Retinal pigment epithelial cell (primary cell): ENCODE results near the gene TBL3.

Experiments
- DNase-seq: peaks from one replicate; pipeline ENCODE4 v3.0.0-alpha.2; 2010; ENCODE audit warnings: low read depth
- H3K4me3 ChIP-seq: 2 replicates; pipeline ENCODE4 v1.5.1; 2011; ENCODE audit warnings: mild to moderate bottlenecking, low read length, control low read depth, moderate library complexity
- CTCF ChIP-seq: conservative IDR thresholded peaks from 2 replicates; pipeline ENCODE4 v1.5.1; 2011; ENCODE audit warnings: low read depth, low read length, control low read depth, inconsistent platforms

Gene TBL3

GRCh38 chr16:1991948-1992703 is 20.3 kb downstream of the TBL3 start:
- H3K4me3 ChIP-seq = no peak overlapping the region
- no peak for TF ChIP-seq CTCF
- peak; percentile 52 for DNase-seq

- H3K4me3 ChIP-seq = no peak overlapping the region
- DNase-seq = no peak
- no peak for TF ChIP-seq CTCF
Measured at GRCh38 chr16:1992704-1993317, 21.0 kb downstream of the TBL3 start.

DNA sequence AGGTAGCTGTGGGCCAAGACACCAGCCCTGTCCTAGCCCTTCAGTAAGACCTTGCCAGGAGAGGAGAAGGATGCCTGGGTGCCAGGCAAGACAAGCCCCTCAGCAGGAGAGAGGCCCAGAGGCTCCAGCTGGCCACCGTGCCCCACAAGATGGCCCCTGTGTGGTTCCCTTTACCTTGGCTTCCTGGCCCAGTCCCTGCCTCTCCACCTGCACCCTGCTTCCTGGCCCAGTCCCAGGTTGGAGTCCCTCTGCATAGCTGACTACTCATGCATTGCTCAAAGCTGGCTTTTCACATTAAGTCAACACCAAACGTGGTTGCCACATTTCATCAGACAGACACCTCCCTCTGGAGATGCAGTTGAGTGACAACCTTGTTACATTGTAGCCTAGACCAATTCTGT is 21.9 kb downstream of the TBL3 start:
- no peak for DNase-seq
- no peak for TF ChIP-seq CTCF
- H3K4me3 ChIP-seq = no peak overlapping the region

- no peak overlapping the region for H3K4me3 ChIP-seq
- no peak for TF ChIP-seq CTCF
- DNase-seq = no peak
Measured at GRCh38 chr16:1997494-1998359, 25.9 kb downstream of the TBL3 start.

- no peak overlapping the region for H3K4me3 ChIP-seq
- no peak for TF ChIP-seq CTCF
- no peak for DNase-seq
Measured at GRCh38 chr16:1998360-1998835, 26.5 kb downstream of the TBL3 start.

DNA sequence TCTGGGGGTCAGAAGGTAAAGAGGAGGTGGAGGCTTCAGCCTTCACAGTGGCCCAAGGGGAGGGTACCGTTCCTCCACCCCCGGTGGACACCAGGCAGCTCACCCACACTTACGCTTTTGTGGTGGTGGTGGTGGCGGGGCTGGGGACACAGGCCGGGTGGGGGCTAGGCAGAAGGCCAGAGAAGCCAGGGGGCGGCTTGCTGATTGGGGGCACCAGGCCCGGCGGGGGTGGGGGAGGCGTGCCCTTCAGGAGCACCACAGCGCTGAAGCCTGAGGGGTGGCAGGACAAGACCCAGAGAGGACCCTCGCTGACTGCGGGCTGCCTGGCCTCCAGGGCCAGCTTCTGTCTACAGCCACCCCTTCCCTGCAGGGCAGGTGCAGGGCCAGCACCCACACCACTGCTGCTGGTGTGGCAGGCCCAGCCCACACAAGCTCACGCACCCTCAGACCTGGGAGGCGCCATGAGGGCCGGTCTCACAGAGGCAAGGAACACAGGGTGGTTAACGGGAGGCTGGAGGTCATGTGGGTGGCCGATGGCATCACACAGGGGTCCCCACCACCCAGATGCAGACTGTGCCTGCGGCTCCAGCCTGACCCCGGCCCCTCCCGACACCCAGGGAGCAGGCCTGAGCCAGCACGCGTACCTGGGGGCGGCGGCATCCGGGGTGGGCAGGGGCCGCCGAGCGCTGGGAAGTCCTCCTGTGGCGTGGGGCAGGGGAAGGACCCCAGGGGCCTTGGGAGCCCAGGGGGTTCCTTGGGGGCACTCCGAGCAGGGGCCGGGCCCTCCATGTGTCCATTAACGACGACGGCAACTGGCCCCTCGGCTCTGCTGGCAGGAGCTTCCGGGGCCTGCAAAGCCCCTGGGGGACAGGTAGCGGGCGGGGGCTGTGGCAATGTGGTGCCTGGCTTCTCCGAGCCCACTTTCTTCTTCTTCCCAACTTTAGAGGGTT is 27.3 kb downstream of the TBL3 start:
- H3K4me3 ChIP-seq = no peak overlapping the region
- no peak for TF ChIP-seq CTCF
- DNase-seq = no peak
